Endothelial cell of umbilical vein (primary cell): Measurements from ENCODE around the gene CST1. TPM values are rescaled to one million over a fixed set of nuclear protein-coding genes. Genes with fewer than 3 reads are reported as not detected.
"Not testable (repeated sequence)": the region's sequence is repeated elsewhere in the genome, so short reads cannot be mapped to it uniquely, and the experiment has no call there.

Source experiments
- BruUV-seq: library from RNA; stranded (reverse); fragments of 400-500 nt; replicated peaks from 2 replicates; lab custom pipeline; 2021; lab: Mats Ljungman, UMichigan
- CTCF ChIA-PET: fragments of 300-600, 350-600 bp; sonication (Branson Sonifier 250); formaldehyde crosslinking; loops from one replicate; lab custom pipeline; 2021; ENCODE audit warnings: antibody characterized with exemption, inconsistent platforms; lab: Charles Lee
- POLR2A ChIA-PET: fragments of 300-600, 350-600 bp; sonication (Branson Sonifier 250); formaldehyde crosslinking; loops from one replicate; lab custom pipeline; 2021; ENCODE audit warnings: antibody characterized with exemption, inconsistent platforms; lab: Charles Lee
- DNase-seq: peaks from one replicate; pipeline ENCODE4 v3.0.0-alpha.2; 2011; ENCODE audit warnings: low read depth, low spot score
- FAIRE-seq: peaks from 2 replicates; lab custom pipeline; 2011; peaks lifted over from hg19 to GRCh38; lab: Jason Lieb, UNC
- H2AFZ ChIP-seq: 2 replicates; pipeline ENCODE4 v1.6.0; 2012; ENCODE audit warnings: low read depth, low read length, control low read depth, inconsistent platforms
- H3K27ac ChIP-seq: 2 replicates; pipeline ENCODE4 v1.5.1; 2011; ENCODE audit warnings: low read depth, mild to moderate bottlenecking, control low read depth, low read length, moderate library complexity; ENCODE audit not compliant: insufficient read depth
- H3K27me3 ChIP-seq, 2 experiments: 2 replicates each; pipeline versions ENCODE4 v1.6.0 to v1.6.1; 2011; ENCODE audit warnings: low read length in 2 of 2, mixed read lengths in 1 of 2; ENCODE audit not compliant: control insufficient read depth in 2 of 2, insufficient read depth in 2 of 2
- H3K36me3 ChIP-seq, 2 experiments: 2 replicates in 1 of 2; 3 replicates in 1 of 2; pipeline ENCODE4 v1.5.1; 2011; ENCODE audit warnings: low read length in 2 of 2, mild to moderate bottlenecking in 1 of 2, moderate library complexity in 1 of 2; ENCODE audit not compliant: control insufficient read depth in 2 of 2, insufficient read depth in 2 of 2; ENCODE audit errors: extremely low read depth in 1 of 2
- H3K4me1 ChIP-seq: 3 replicates; pipeline ENCODE4 v1.5.1; 2011; ENCODE audit warnings: mild to moderate bottlenecking, low read length; ENCODE audit not compliant: control insufficient read depth, insufficient read depth; ENCODE audit errors: extremely low read depth
- H3K4me2 ChIP-seq: 2 replicates; pipeline ENCODE4 v1.6.1; 2011; ENCODE audit warnings: low read length, control low read depth, mixed read lengths; ENCODE audit not compliant: insufficient read depth
- H3K4me3 ChIP-seq, 3 experiments: fragments of 200-600 bp in 1 of 3; sonication (generic), shearing (Covaris generic) in 1 of 3; replicated peaks in 1 of 3; 2 replicates each; pipeline ENCODE4 v1.5.1; 2011 to 2016; ENCODE audit warnings: control low read depth in 3 of 3, low read length in 3 of 3, mild to moderate bottlenecking in 2 of 3, inconsistent platforms in 1 of 3, low read depth in 1 of 3, moderate library complexity in 1 of 3; ENCODE audit not compliant: insufficient read depth in 1 of 3
- H3K79me2 ChIP-seq: 2 replicates; pipeline ENCODE4 v1.6.0; 2012; ENCODE audit warnings: low read length, inconsistent platforms; ENCODE audit not compliant: control insufficient read depth, insufficient read depth
- H3K9ac ChIP-seq: replicated peaks from 2 replicates; pipeline ENCODE3; 2011; ENCODE audit warnings: low read length, control low read depth; ENCODE audit not compliant: insufficient read depth; ENCODE audit errors: extremely low read depth
- H3K9me1 ChIP-seq: replicated peaks from 3 replicates; pipeline ENCODE4 v1.6.0; 2011; ENCODE audit warnings: mild to moderate bottlenecking, low read length; ENCODE audit not compliant: control insufficient read depth, insufficient read depth; ENCODE audit errors: extremely low read depth
- H3K9me3 ChIP-seq: replicated peaks from 2 replicates; pipeline ENCODE4 v1.5.1; 2012; ENCODE audit warnings: low read length, inconsistent platforms; ENCODE audit not compliant: control insufficient read depth, insufficient read depth
- H4K20me1 ChIP-seq: replicated peaks from 2 replicates; pipeline ENCODE3; 2011; ENCODE audit warnings: mild to moderate bottlenecking, low read length; ENCODE audit not compliant: control insufficient read depth, insufficient read depth; ENCODE audit errors: extremely low read depth
- dilution Hi-C: fragments of 300-500 bp; cut with MboI; formaldehyde crosslinking; loops from one replicate; pipeline ENCODE4 v1.15.0; 2019; ENCODE audit warnings: low sequenced_read_pairs; ENCODE audit not compliant: extremely low pct_ligation_motif_present
- intact Hi-C: fragments of 100-400 bp; cut with micrococcal nuclease; formaldehyde crosslinking; loops from one replicate; pipeline ENCODE4 v1.10.0; 2022
- polyA plus RNA-seq, 4 experiments: library from polyadenylated mRNA; depleted of rRNA in 3 of 4; stranded (reverse) in 3 of 4; unstranded in 1 of 4; fragments of >200 nt; gene quantifications; 2 replicates each; pipeline versions ENCODE4 v1.2.1 to v1.2.3, GENCODE V29; 2011 to 2012; ENCODE audit warnings: missing spikeins in 1 of 4
- total RNA-seq: library from RNA; stranded (reverse); gene quantifications from 2 replicates; pipeline ENCODE4 v1.2.3, GENCODE V29; 2021
- TF ChIP-seq, protein P1 (sequence below), 2 donors: IDR thresholded peaks; 1 replicate in 1 of 2; 2 replicates in 1 of 2; pipeline ENCODE4 v1.5.1; 2011; ENCODE audit warnings: low read length in 2 of 2, mild to moderate bottlenecking in 2 of 2, moderate library complexity in 2 of 2, control low read depth in 1 of 2, inconsistent platforms in 1 of 2, low read depth in 1 of 2; ENCODE audit not compliant: insufficient read depth in 1 of 2; ENCODE audit errors: extremely low read depth in 1 of 2

Gene CST1
- total and polyA plus RNA-seq, 2 donors (not counting 3 experiments of a cell fraction or from before 2014, with no cell fraction given): 0.19 to 2.2 TPM

DNA sequence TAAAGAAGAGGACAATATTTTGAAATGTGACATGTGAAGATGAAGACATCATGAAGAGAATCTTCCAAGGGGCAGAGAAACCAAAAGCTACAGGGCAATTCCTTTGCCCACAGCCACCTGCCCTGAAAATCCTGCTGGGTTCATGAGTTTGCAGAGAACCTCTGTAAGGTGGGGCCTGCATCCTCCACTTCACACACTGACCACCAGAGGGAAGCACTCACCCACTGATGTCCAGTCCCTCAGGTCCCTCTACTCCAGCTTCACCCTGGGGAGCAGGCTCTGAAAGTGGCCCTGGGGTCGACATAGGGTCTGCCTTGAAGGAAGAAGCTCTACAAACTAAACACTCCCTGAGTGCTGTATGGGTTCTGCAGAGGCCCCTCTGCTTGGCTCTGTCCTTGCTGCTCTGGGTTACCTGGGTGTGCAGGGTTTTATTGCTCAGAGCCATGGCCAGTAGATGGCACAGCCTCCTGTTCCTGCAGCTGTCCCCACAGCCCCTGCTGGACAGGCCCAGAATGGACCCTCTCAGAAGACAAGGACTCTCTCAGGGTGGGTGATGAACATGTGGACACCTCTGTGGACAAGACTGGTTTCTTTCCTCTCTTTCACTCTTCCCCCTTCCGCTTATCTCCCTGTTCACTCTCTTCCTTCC is 27.0 kb downstream of the CST1 start:
- POLR2A ChIA-PET, H3K4me2 ChIP-seq, H3K36me3 ChIP-seq, H3K27ac ChIP-seq, dilution Hi-C loops, H3K9me3 ChIP-seq, H3K4me3 ChIP-seq, H3K4me1 ChIP-seq, H3K9ac ChIP-seq, H4K20me1 ChIP-seq, H2AFZ ChIP-seq, BruUV-seq, H3K9me1 ChIP-seq, H3K27me3 ChIP-seq, H3K79me2 ChIP-seq: not testable (repeated sequence)
- DNase-seq: peak; percentile 41
- intact Hi-C loops: loop anchor here (1.0 kb wide), 1 partner anchor 55 kb away; no protein-coding TSS in a partner anchor
- CTCF ChIA-PET: interaction anchor here (1.4 to 2.0 kb wide), 2 partner anchors 55 to 58 kb away, joined by 5 to 7 read pairs; no protein-coding TSS in a partner anchor
- peak; percentile 96 for FAIRE-seq
- TF ChIP-seq, protein P1, sequence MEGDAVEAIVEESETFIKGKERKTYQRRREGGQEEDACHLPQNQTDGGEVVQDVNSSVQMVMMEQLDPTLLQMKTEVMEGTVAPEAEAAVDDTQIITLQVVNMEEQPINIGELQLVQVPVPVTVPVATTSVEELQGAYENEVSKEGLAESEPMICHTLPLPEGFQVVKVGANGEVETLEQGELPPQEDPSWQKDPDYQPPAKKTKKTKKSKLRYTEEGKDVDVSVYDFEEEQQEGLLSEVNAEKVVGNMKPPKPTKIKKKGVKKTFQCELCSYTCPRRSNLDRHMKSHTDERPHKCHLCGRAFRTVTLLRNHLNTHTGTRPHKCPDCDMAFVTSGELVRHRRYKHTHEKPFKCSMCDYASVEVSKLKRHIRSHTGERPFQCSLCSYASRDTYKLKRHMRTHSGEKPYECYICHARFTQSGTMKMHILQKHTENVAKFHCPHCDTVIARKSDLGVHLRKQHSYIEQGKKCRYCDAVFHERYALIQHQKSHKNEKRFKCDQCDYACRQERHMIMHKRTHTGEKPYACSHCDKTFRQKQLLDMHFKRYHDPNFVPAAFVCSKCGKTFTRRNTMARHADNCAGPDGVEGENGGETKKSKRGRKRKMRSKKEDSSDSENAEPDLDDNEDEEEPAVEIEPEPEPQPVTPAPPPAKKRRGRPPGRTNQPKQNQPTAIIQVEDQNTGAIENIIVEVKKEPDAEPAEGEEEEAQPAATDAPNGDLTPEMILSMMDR (IDR thresholded peaks at IDR 0.05; ENCODE audit: extremely low read depth in 1 of 2, insufficient read depth in 1 of 2, low read depth in 1 of 2, low read length in 2 of 2): peak; percentile 38 to 65

DNA sequence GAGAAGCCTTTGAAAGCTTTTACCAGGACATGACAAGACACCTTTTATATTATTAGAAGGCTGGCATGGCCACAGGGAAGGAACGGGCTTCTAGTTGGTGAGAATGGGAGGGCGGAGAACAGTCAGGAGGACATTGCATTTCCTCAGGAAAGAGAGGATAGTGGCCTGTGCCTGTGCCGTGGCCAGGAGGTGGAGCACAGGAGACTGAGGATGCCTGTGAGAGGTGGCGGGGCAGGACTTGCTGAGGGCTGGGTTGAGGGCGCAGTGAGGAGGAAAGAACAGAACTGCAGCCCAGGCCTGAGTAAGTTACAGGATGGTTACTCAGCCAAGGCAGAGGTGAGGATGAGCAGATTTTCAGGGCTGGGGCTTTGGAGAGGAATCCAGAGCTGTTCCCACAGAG is 27.9 kb downstream of the CST1 start:
- H3K4me3 ChIP-seq, H3K27ac ChIP-seq, H3K4me1 ChIP-seq, FAIRE-seq, H3K36me3 ChIP-seq, DNase-seq, H3K79me2 ChIP-seq, dilution Hi-C loops, H3K9ac ChIP-seq, H3K9me1 ChIP-seq, H3K27me3 ChIP-seq, H2AFZ ChIP-seq, H3K4me2 ChIP-seq, H3K9me3 ChIP-seq, H4K20me1 ChIP-seq, BruUV-seq, POLR2A ChIA-PET: not testable (repeated sequence)
- intact Hi-C loops: loop anchor here (1.0 kb wide), 1 partner anchor 55 kb away; no protein-coding TSS in a partner anchor
- CTCF ChIA-PET: interaction anchor here (1.4 to 2.0 kb wide), 3 partner anchors 54 to 76 kb away, joined by 3 to 10 read pairs (median 7); no protein-coding TSS in a partner anchor
